H9 (cell line): Measurements from ENCODE around the gene CSNK1G1. TPM values are rescaled to one million over a fixed set of nuclear protein-coding genes. Genes with fewer than 3 reads are reported as not detected.

Experiments
- DNase-seq: peaks from one replicate; pipeline ENCODE4 v3.0.0-alpha.2; 2017
- H2AFZ ChIP-seq: one replicate; pipeline ENCODE4 v1.6.1; 2013; ENCODE audit warnings: mild to moderate bottlenecking, low read length, control low read depth, moderate library complexity
- H2AK5ac ChIP-seq: 2 replicates; pipeline ENCODE4 v1.6.1; 2013; ENCODE audit warnings: low read length, control low read depth, mixed read lengths; ENCODE audit not compliant: insufficient read length
- H2BK120ac ChIP-seq: one replicate; pipeline ENCODE4 v1.6.1; 2013; ENCODE audit warnings: low read depth, mild to moderate bottlenecking, low read length, control low read depth, inconsistent platforms; ENCODE audit not compliant: poor library complexity, severe bottlenecking
- H2BK12ac ChIP-seq: 2 replicates; pipeline ENCODE4 v1.6.1; 2013; ENCODE audit warnings: low read length, control low read depth, mixed read lengths, low read depth; ENCODE audit not compliant: insufficient read length
- H2BK15ac ChIP-seq: 2 replicates; pipeline ENCODE4 v1.6.1; 2013; ENCODE audit warnings: low read depth, low read length, control low read depth
- H2BK20ac ChIP-seq: one replicate; pipeline ENCODE4 v1.6.1; 2013; ENCODE audit warnings: low read depth, mild to moderate bottlenecking, low read length, control low read depth, inconsistent platforms; ENCODE audit not compliant: poor library complexity, severe bottlenecking
- H2BK5ac ChIP-seq: 2 replicates; pipeline ENCODE4 v1.6.1; 2013; ENCODE audit warnings: low read length, control low read depth, mixed read lengths; ENCODE audit not compliant: insufficient read length
- H3K14ac ChIP-seq: 2 replicates; pipeline ENCODE4 v1.6.1; 2013; ENCODE audit warnings: low read length, control low read depth; ENCODE audit not compliant: insufficient read depth
- H3K18ac ChIP-seq: 2 replicates; pipeline ENCODE4 v1.6.1; 2013; ENCODE audit warnings: low read depth, mild to moderate bottlenecking, mixed read lengths, low read length, control low read depth; ENCODE audit not compliant: insufficient read length
- H3K23ac ChIP-seq: 2 replicates; pipeline ENCODE4 v1.6.1; 2013; ENCODE audit warnings: low read length, control low read depth, mixed read lengths, low read depth; ENCODE audit not compliant: insufficient read length
- H3K23me2 ChIP-seq: 2 replicates; pipeline ENCODE4 v1.6.1; 2013; ENCODE audit warnings: low read depth, mild to moderate bottlenecking, mixed read lengths, low read length, control low read depth; ENCODE audit not compliant: insufficient read length, poor library complexity, severe bottlenecking
- H3K27ac ChIP-seq: 2 replicates; pipeline ENCODE4 v1.5.1; 2013; ENCODE audit warnings: low read length, control low read depth, mixed read lengths, low read depth; ENCODE audit not compliant: insufficient read length
- H3K27me3 ChIP-seq: 2 replicates; pipeline ENCODE4 v1.6.1; 2013; ENCODE audit warnings: low read length, control low read depth, inconsistent platforms; ENCODE audit not compliant: insufficient read depth
- H3K4ac ChIP-seq: 2 replicates; pipeline ENCODE4 v1.6.1; 2013; ENCODE audit warnings: low read depth, mild to moderate bottlenecking, control low read depth, inconsistent platforms, low read length, moderate library complexity
- H3K4me1 ChIP-seq: 2 replicates; pipeline ENCODE4 v1.6.1; 2013; ENCODE audit warnings: low read length, control low read depth, inconsistent platforms; ENCODE audit not compliant: insufficient read depth
- H3K4me2 ChIP-seq: 2 replicates; pipeline ENCODE4 v1.6.1; 2013; ENCODE audit warnings: low read length, control low read depth, mixed read lengths; ENCODE audit not compliant: insufficient read length, insufficient read depth
- H3K56ac ChIP-seq: 2 replicates; pipeline ENCODE4 v1.6.1; 2013; ENCODE audit warnings: low read depth, mild to moderate bottlenecking, mixed read lengths, low read length, control low read depth; ENCODE audit not compliant: insufficient read length
- H3K79me1 ChIP-seq: 2 replicates; pipeline ENCODE4 v1.6.1; 2013; ENCODE audit warnings: low read depth, mild to moderate bottlenecking, moderate library complexity, low read length, control low read depth, inconsistent platforms; ENCODE audit not compliant: insufficient read depth, poor library complexity, severe bottlenecking
- H3K79me2 ChIP-seq: 2 replicates; pipeline ENCODE4 v1.6.1; 2013; ENCODE audit warnings: low read length, control low read depth, inconsistent platforms; ENCODE audit not compliant: insufficient read depth
- H3K9ac ChIP-seq: 2 replicates; pipeline ENCODE4 v1.6.1; 2013; ENCODE audit warnings: low read length, control low read depth, mixed read lengths; ENCODE audit not compliant: insufficient read length; ENCODE audit errors: extremely low read depth
- H3K9me3 ChIP-seq: one replicate; pipeline ENCODE4 v1.6.1; 2013; ENCODE audit warnings: low read depth, low read length, inconsistent platforms; ENCODE audit not compliant: control insufficient read depth
- H3T11ph ChIP-seq: one replicate; pipeline ENCODE4 v1.6.1; 2013; ENCODE audit warnings: mild to moderate bottlenecking, low read length, control low read depth, inconsistent platforms
- H4K20me1 ChIP-seq: one replicate; pipeline ENCODE4 v1.6.1; 2013; ENCODE audit not compliant: control insufficient read depth, insufficient read length, insufficient read depth
- H4K5ac ChIP-seq: 2 replicates; pipeline ENCODE4 v1.6.1; 2013; ENCODE audit warnings: low read depth, mild to moderate bottlenecking, mixed read lengths, low read length, control low read depth; ENCODE audit not compliant: insufficient read length
- H4K8ac ChIP-seq: replicated peaks from 2 replicates; pipeline ENCODE4 v1.6.1; 2013; ENCODE audit warnings: low read length, control low read depth, mixed read lengths, low read depth; ENCODE audit not compliant: insufficient read length
- H4K91ac ChIP-seq: 2 replicates; pipeline ENCODE4 v1.6.1; 2013; ENCODE audit warnings: low read depth, mild to moderate bottlenecking, moderate library complexity, mixed read lengths, low read length, control low read depth; ENCODE audit not compliant: insufficient read length
- H3K27ac Mint-ChIP-seq, 3 experiments: 2 replicates in 2 of 3; 3 replicates in 1 of 3; pipeline ENCODE4 v1.8.0; 2020 to 2021; ENCODE audit warnings: mixed read lengths in 3 of 3, mild to moderate bottlenecking in 1 of 3, moderate library complexity in 1 of 3
- H3K27me3 Mint-ChIP-seq: 2 replicates; pipeline ENCODE4 v1.8.0; 2021; ENCODE audit warnings: low read depth, mild to moderate bottlenecking, moderate library complexity, mixed read lengths
- H3K36me3 Mint-ChIP-seq, 3 experiments: 2 replicates in 2 of 3; 3 replicates in 1 of 3; pipeline ENCODE4 v1.8.0; 2020 to 2021; ENCODE audit warnings: low read depth in 3 of 3, mixed read lengths in 3 of 3; ENCODE audit not compliant: insufficient read depth in 1 of 3
- H3K4me1 Mint-ChIP-seq, 2 experiments: 2 replicates each; pipeline ENCODE4 v1.8.0; 2020; ENCODE audit warnings: mixed read lengths in 2 of 2
- H3K4me3 Mint-ChIP-seq, 2 experiments: 2 replicates in 1 of 2; 3 replicates in 1 of 2; pipeline ENCODE4 v1.8.0; 2020 to 2021; ENCODE audit warnings: mild to moderate bottlenecking in 2 of 2, mixed read lengths in 2 of 2, moderate library complexity in 1 of 2
- H3K9me3 Mint-ChIP-seq, 2 experiments: 2 replicates in 1 of 2; 3 replicates in 1 of 2; pipeline ENCODE4 v1.8.0; 2020; ENCODE audit warnings: mild to moderate bottlenecking in 2 of 2, mixed read lengths in 2 of 2, moderate library complexity in 1 of 2
- WGBS: extraction: QIAGEN DNeasy Blood & Tissue Kit; methylation state at CpG from one replicate; pipeline ENCODE4 v1.1.7; 2013; ENCODE audit warnings: missing lambda C conversion rate, low lambda C conversion rate, mixed read lengths; ENCODE audit not compliant: insufficient read length; ENCODE audit errors: extremely low coverage; 5-methylcytosine and 5-hydroxymethylcytosine counted together
- total RNA-seq: library from RNA; stranded (reverse); gene quantifications from 2 replicates; pipeline ENCODE4 v1.2.1, GENCODE V29; 2021
- TF ChIP-seq, protein P1 (sequence below): fragments of 200-600 bp; sonication (generic); conservative IDR thresholded peaks from 3 replicates; pipeline ENCODE4 v1.8.0; 2021; ENCODE audit warnings: antibody characterized with exemption, mild to moderate bottlenecking

CSNK1G1 gene
- total RNA-seq, 1 experiment from 2014 or later, result 17.1 TPM

GRCh38 chr15:64137226-64137833 is 218.6 kb downstream of the CSNK1G1 start:
- Histone ChIP-seq H3K9ac (no peak overlapping the region), H2AFZ (no peak overlapping the region), H3K4me2 (no peak overlapping the region), H3K9me3 (no peaks in the 10 kb centered on the region), H3K4me1 (no peaks in the 10 kb centered on the region), H3K27me3 (no peaks in the 10 kb centered on the region), H3K79me2 (no peaks in the 10 kb centered on the region), H3K79me1 (no peaks in the 10 kb centered on the region), H3K14ac (no peak overlapping the region), H3K4ac (no peak overlapping the region), H3K23me2 (no peaks in the 10 kb centered on the region), H4K91ac (no peak overlapping the region), H2BK20ac (no peak overlapping the region), H3K27ac (no peak overlapping the region), H3K23ac (no peak overlapping the region), H4K8ac (no peak overlapping the region), H2BK12ac (no peak overlapping the region), H4K5ac (no peak overlapping the region), H2BK15ac (no peak overlapping the region), H2BK120ac (no peak overlapping the region), H2AK5ac (no peak overlapping the region), H3K18ac (no peak overlapping the region), H3K56ac (no peak overlapping the region), H2BK5ac (no peak overlapping the region), H4K20me1 (no peaks in the 10 kb centered on the region), H3T11ph (no peak overlapping the region)
- H3K36me3 Mint-ChIP-seq, result peaks cover 7 to 42% (median 36%) of the 10 kb centered on the region in 3 experiments; a peak in 6 of 7 replicates
- no peak for DNase-seq
- WGBS, result no CpG with 5 or more reads among the region's 8 CpGs
- TF ChIP-seq, protein P1, sequence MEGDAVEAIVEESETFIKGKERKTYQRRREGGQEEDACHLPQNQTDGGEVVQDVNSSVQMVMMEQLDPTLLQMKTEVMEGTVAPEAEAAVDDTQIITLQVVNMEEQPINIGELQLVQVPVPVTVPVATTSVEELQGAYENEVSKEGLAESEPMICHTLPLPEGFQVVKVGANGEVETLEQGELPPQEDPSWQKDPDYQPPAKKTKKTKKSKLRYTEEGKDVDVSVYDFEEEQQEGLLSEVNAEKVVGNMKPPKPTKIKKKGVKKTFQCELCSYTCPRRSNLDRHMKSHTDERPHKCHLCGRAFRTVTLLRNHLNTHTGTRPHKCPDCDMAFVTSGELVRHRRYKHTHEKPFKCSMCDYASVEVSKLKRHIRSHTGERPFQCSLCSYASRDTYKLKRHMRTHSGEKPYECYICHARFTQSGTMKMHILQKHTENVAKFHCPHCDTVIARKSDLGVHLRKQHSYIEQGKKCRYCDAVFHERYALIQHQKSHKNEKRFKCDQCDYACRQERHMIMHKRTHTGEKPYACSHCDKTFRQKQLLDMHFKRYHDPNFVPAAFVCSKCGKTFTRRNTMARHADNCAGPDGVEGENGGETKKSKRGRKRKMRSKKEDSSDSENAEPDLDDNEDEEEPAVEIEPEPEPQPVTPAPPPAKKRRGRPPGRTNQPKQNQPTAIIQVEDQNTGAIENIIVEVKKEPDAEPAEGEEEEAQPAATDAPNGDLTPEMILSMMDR, result no peak; the same call in 2 of the 3 replicates
- H3K9me3 Mint-ChIP-seq, result no peaks in the 10 kb centered on the region
- no peak overlapping the region for H3K27ac Mint-ChIP-seq
- H3K4me3 Mint-ChIP-seq, result no peak overlapping the region
- no peaks in the 10 kb centered on the region for H3K27me3 Mint-ChIP-seq
- H3K4me1 Mint-ChIP-seq, result peaks cover 0 to 11% of the 10 kb centered on the region in 2 experiments; a peak in 2 of 4 replicates
